LNCaP clone FGC (cell line): Measurements from ENCODE around the gene CC2D1A.

Experiments used
- DNase-seq: peaks from one replicate; pipeline ENCODE4 v3.0.0-alpha.2; 2011; ENCODE audit warnings: low read depth
- H3K4me3 ChIP-seq: 2 replicates; pipeline ENCODE4 v1.5.1; 2011; ENCODE audit warnings: mild to moderate bottlenecking, low read depth, low read length, control low read depth
- CTCF ChIP-seq: IDR thresholded peaks from 2 replicates; pipeline ENCODE4 v1.5.1; 2012; ENCODE audit warnings: mild to moderate bottlenecking; ENCODE audit not compliant: control insufficient read depth, insufficient read depth; ENCODE audit errors: extremely low read depth

The CC2D1A gene

GRCh38 chr19:13980340-13980739 is 74.3 kb downstream of the CC2D1A start:
- no peak for TF ChIP-seq CTCF
- DNase-seq = no peak
- no peak overlapping the region for H3K4me3 ChIP-seq
